SK-N-MC (cell line): Measurements from ENCODE around the gene RSRC1.

ENCODE experiments used
- EZH2 ChIP-seq: fragments of 200-600 bp; sonication (generic); IDR thresholded peaks from one replicate; pipeline ENCODE4 v1.6.1; 2017; ENCODE audit warnings: antibody characterized with exemption
- POLR2AphosphoS5 ChIP-seq: IDR thresholded peaks from 2 replicates; pipeline ENCODE4 v1.6.1; 2012; ENCODE audit warnings: mild to moderate bottlenecking, low read depth, low read length, borderline replicate concordance

GRCh38 chr3:158105119-158105709 lies 4.7 kb upstream of the RSRC1 start:
- TF ChIP-seq EZH2 (no peak), POLR2AphosphoS5 (no peak)
